HepG2 (cell line): ENCODE results near the gene NUAK1. TPM values are rescaled to one million over a fixed set of nuclear protein-coding genes. Genes with fewer than 3 reads are reported as not detected.

Experiments
- ATAC-seq: fragments of 200-7000 bp; cut with Tn5 transposase; 3 replicates; pipeline ENCODE4 v1.9.1; 2020; ENCODE audit warnings: mild to moderate bottlenecking, moderate library complexity
- BruUV-seq: library from RNA; stranded (reverse); fragments of 400-500 nt; replicated peaks from 2 replicates; lab custom pipeline; 2021; lab: Mats Ljungman, UMichigan
- CTCF ChIA-PET: fragments of 300-600 bp; formaldehyde crosslinking; extraction: SDS; loops from one replicate; lab custom pipeline; 2021; ENCODE audit warnings: low total read pairs, inconsistent platforms, low intra/inter-chr PET ratio; lab: Yijun Ruan, JAX
- POLR2A ChIA-PET: fragments of 350-600 bp; sonication (Branson Sonifier 250); formaldehyde crosslinking; loops from one replicate; lab custom pipeline; 2020; ENCODE audit warnings: antibody characterized with exemption, inconsistent platforms; lab: Yijun Ruan, JAX
- DNase-seq: peaks from one replicate; pipeline ENCODE4 v3.0.0-alpha.2; 2015; ENCODE audit warnings: low spot score
- FAIRE-seq: peaks from 3 replicates; lab custom pipeline; 2011; peaks lifted over from hg19 to GRCh38; lab: Jason Lieb, UNC
- H2AFZ ChIP-seq: one replicate; pipeline ENCODE4 v1.6.1; 2011; ENCODE audit warnings: low read length, inconsistent platforms
- H3K27ac ChIP-seq: fragments of 300-600 bp; 3 replicates; pipeline ENCODE4 v1.8.0; 2011; ENCODE audit warnings: mixed run types, mild to moderate bottlenecking, mixed read lengths, low read length, inconsistent platforms; ENCODE audit not compliant: insufficient read depth; ENCODE audit errors: extremely low read length
- H3K27me3 ChIP-seq, 2 experiments: fragments of 200-600 bp in 1 of 2; 2 replicates in 1 of 2; 3 replicates in 1 of 2; pipeline versions ENCODE4 v1.6.0 to v1.8.0; 2011; ENCODE audit warnings: low read length in 2 of 2, mild to moderate bottlenecking in 2 of 2, moderate library complexity in 2 of 2, inconsistent platforms in 1 of 2; ENCODE audit not compliant: insufficient read depth in 2 of 2, control insufficient read depth in 1 of 2
- H3K36me3 ChIP-seq, 2 experiments: fragments of 200-600 bp in 1 of 2; replicated peaks in 1 of 2; 2 replicates in 1 of 2; 3 replicates in 1 of 2; pipeline versions ENCODE4 v1.5.1 to v1.8.0; 2011; ENCODE audit warnings: low read length in 2 of 2, inconsistent platforms in 1 of 2; ENCODE audit not compliant: insufficient read depth in 2 of 2, control insufficient read depth in 1 of 2
- H3K4me1 ChIP-seq: 2 replicates; pipeline ENCODE4 v1.5.1; 2012; ENCODE audit warnings: low read length, inconsistent platforms; ENCODE audit not compliant: insufficient read depth
- H3K4me2 ChIP-seq: 2 replicates; pipeline ENCODE4 v1.6.0; 2011; ENCODE audit warnings: low read depth, low read length, inconsistent platforms
- H3K4me3 ChIP-seq, 3 experiments: fragments of 200-600 bp in 1 of 3; sonication (generic), shearing (Covaris generic) in 1 of 3; replicated peaks in 1 of 3; 2 replicates each; pipeline ENCODE4 v1.5.1; 2011 to 2016; ENCODE audit warnings: low read length in 3 of 3, inconsistent platforms in 2 of 3, low read depth in 2 of 3, mild to moderate bottlenecking in 2 of 3, control low read depth in 1 of 3, mixed read lengths in 1 of 3; ENCODE audit not compliant: insufficient read depth in 1 of 3
- H3K79me2 ChIP-seq: one replicate; pipeline ENCODE4 v1.6.1; 2011; ENCODE audit warnings: low read length, inconsistent platforms; ENCODE audit not compliant: insufficient read depth
- H3K9ac ChIP-seq: 2 replicates; pipeline ENCODE4 v1.6.0; 2011; ENCODE audit warnings: mild to moderate bottlenecking, low read depth, low read length, inconsistent platforms; ENCODE audit not compliant: insufficient read depth
- H3K9me3 ChIP-seq: 2 replicates; pipeline ENCODE4 v1.5.1; 2012; ENCODE audit warnings: mild to moderate bottlenecking, low read length
- H4K20me1 ChIP-seq: 2 replicates; pipeline ENCODE4 v1.6.0; 2011; ENCODE audit warnings: inconsistent platforms, mild to moderate bottlenecking, low read length, moderate library complexity; ENCODE audit not compliant: insufficient read depth
- BHLHE40 ChIP-seq: IDR thresholded peaks from 2 replicates; pipeline ENCODE4 v1.6.1; 2011; ENCODE audit warnings: low read length, improper control_type of control experiment
- DZIP1 ChIP-seq: sonication (generic); formaldehyde crosslinking; IDR thresholded peaks from 2 replicates; pipeline ENCODE4 v1.5.0; 2020; ENCODE audit warnings: mild to moderate bottlenecking, missing genetic modification reagents
- ELF3 ChIP-seq: IDR thresholded peaks from 2 replicates; pipeline ENCODE4 v1.6.1; 2016; ENCODE audit warnings: missing genetic modification reagents, missing compliant biosample characterization
- HDAC1 ChIP-seq: sonication (generic); formaldehyde crosslinking; IDR thresholded peaks from 2 replicates; pipeline ENCODE4 v1.5.1; 2020; ENCODE audit warnings: mild to moderate bottlenecking, missing genetic modification reagents
- HDAC2 ChIP-seq: sonication (generic); formaldehyde crosslinking; IDR thresholded peaks from 2 replicates; pipeline ENCODE4 v1.4.0; 2020; ENCODE audit warnings: missing genetic modification reagents
- KDM3A ChIP-seq: IDR thresholded peaks from 2 replicates; pipeline ENCODE4 v1.6.1; 2018; ENCODE audit warnings: low read depth, missing compliant biosample characterization
- MTA3 ChIP-seq: sonication (generic); formaldehyde crosslinking; IDR thresholded peaks from 2 replicates; pipeline ENCODE4 v1.4.0; 2020; ENCODE audit warnings: missing genetic modification reagents
- NFIB ChIP-seq: sonication (generic); formaldehyde crosslinking; IDR thresholded peaks from 2 replicates; pipeline ENCODE4 v1.9.0; 2021; ENCODE audit warnings: missing genetic modification reagents, mild to moderate bottlenecking, borderline replicate concordance
- PAF1 ChIP-seq: IDR thresholded peaks from 2 replicates; pipeline ENCODE4 v1.6.1; 2016; ENCODE audit warnings: missing genetic modification reagents, missing compliant biosample characterization
- PHF8 ChIP-seq: sonication (generic); formaldehyde crosslinking; IDR thresholded peaks from 2 replicates; pipeline ENCODE4 v1.5.0; 2020; ENCODE audit warnings: missing genetic modification reagents
- SCMH1 ChIP-seq: sonication (generic); formaldehyde crosslinking; IDR thresholded peaks from 2 replicates; pipeline ENCODE4 v1.9.0; 2021; ENCODE audit warnings: missing genetic modification reagents, mild to moderate bottlenecking, borderline replicate concordance
- SP5 ChIP-seq: IDR thresholded peaks from 2 replicates; pipeline ENCODE4 v1.6.1; 2016; ENCODE audit warnings: low read depth, borderline replicate concordance
- SPEN ChIP-seq: sonication (generic); formaldehyde crosslinking; IDR thresholded peaks from 2 replicates; pipeline ENCODE4 v1.5.1; 2020; ENCODE audit warnings: low read depth, mild to moderate bottlenecking, missing genetic modification reagents
- ZFP36 ChIP-seq: fragments of 150-350 bp; IDR thresholded peaks from 2 replicates; pipeline ENCODE4 v1.6.1; 2018; ENCODE audit warnings: borderline replicate concordance, low read length, low read depth; ENCODE audit not compliant: partially characterized antibody
- ZKSCAN8 ChIP-seq: IDR thresholded peaks from 2 replicates; pipeline ENCODE4 v1.6.1; 2016; ENCODE audit warnings: borderline replicate concordance, missing genetic modification reagents, missing compliant biosample characterization
- ZNF180 ChIP-seq: sonication (generic); formaldehyde crosslinking; IDR thresholded peaks from 2 replicates; pipeline ENCODE4 v1.4.0; 2020; ENCODE audit warnings: low read depth, missing genetic modification reagents, borderline replicate concordance
- ZNF501 ChIP-seq: sonication (generic); formaldehyde crosslinking; IDR thresholded peaks from 2 replicates; pipeline ENCODE4 v1.5.1; 2020; ENCODE audit warnings: mild to moderate bottlenecking, moderate library complexity, missing genetic modification reagents
- ZNF704 ChIP-seq: sonication (generic); formaldehyde crosslinking; IDR thresholded peaks from 2 replicates; pipeline ENCODE4 v1.8.1; 2023; ENCODE audit warnings: mild to moderate bottlenecking, inconsistent platforms, moderate library complexity, missing genetic modification reagents, borderline replicate concordance
- ZNF883 ChIP-seq: sonication (generic); formaldehyde crosslinking; IDR thresholded peaks from 2 replicates; pipeline ENCODE4 v1.5.1; 2020; ENCODE audit warnings: mild to moderate bottlenecking, missing genetic modification reagents; ENCODE audit errors: not compliant biosample characterization
- WGBS: methylation state at CpG from one replicate; pipeline ENCODE4 v1.1.6; 2017; ENCODE audit warnings: low lambda C conversion rate; 5-methylcytosine and 5-hydroxymethylcytosine counted together
- in situ Hi-C: cut with HindIII; loops from 2 replicates; pipeline ENCODE4 v1.10.0; 2017; ENCODE audit warnings: low pct_unique_long_range_greater_than_20kb; ENCODE audit not compliant: extremely low pct_ligation_motif_present
- intact Hi-C: fragments of 100-400 bp; cut with micrococcal nuclease; formaldehyde crosslinking; loops from one replicate; pipeline ENCODE4 v1.10.0; 2022; ENCODE audit not compliant: unreplicated experiment
- polyA plus RNA-seq, 8 experiments: library from polyadenylated mRNA; depleted of rRNA in 3 of 8; stranded (reverse) in 7 of 8; unstranded in 1 of 8; fragments of >200 nt; fragmentation: Illumina TruSeq in 4 of 8; extraction: Trizol in 4 of 8; gene quantifications; 2 replicates each; pipeline versions ENCODE4 v1.2.1 to v1.2.3, GENCODE V29; 2011 to 2016; ENCODE audit warnings: low read depth in 4 of 8, missing spikeins in 1 of 8, mixed read lengths in 1 of 8; ENCODE audit not compliant: insufficient read depth in 1 of 8
- total RNA-seq, 5 experiments: library from RNA; depleted of rRNA; stranded (reverse); fragments of >200 nt; fragmentation: Illumina TruSeq; extraction: Trizol; gene quantifications; 2 replicates each; pipeline ENCODE4 v1.2.3, GENCODE V29; 2016; ENCODE audit warnings: low read depth in 1 of 5
- TF ChIP-seq, protein P1 (sequence below): sonication (generic); formaldehyde crosslinking; IDR thresholded peaks from 2 replicates; pipeline ENCODE4 v1.4.0; 2020; ENCODE audit warnings: missing genetic modification reagents, borderline replicate concordance

Gene NUAK1
- total and polyA plus RNA-seq, 2 of the 13 experiments (the other 11 are each of a cell fraction or from before 2014, with no cell fraction given) = 1.7 to 1.9 TPM

- H3K27ac ChIP-seq = no peak overlapping the region
- H2AFZ ChIP-seq = no peak overlapping the region
- TF ChIP-seq ELF3 = no peak
- TF ChIP-seq DZIP1 = no peak
- no peak for TF ChIP-seq SP5 (CRISPR knock-in tag)
- no peak for TF ChIP-seq ZKSCAN8 (CRISPR knock-in tag)
- no peak for TF ChIP-seq HDAC2 (CRISPR knock-in tag)
- TF ChIP-seq HDAC1 (CRISPR knock-in tag) = no peak
- no peak for TF ChIP-seq NFIB
- TF ChIP-seq ZNF501 (CRISPR knock-in tag) = no peak
- no peak for TF ChIP-seq SCMH1 (CRISPR knock-in tag)
- TF ChIP-seq PHF8 (CRISPR knock-in tag) = no peak
- TF ChIP-seq KDM3A (CRISPR knock-in tag) = no peak
- no peak for TF ChIP-seq ZNF704 (CRISPR knock-in tag)
- TF ChIP-seq BHLHE40 = no peak
- TF ChIP-seq ZNF180 (CRISPR knock-in tag) = no peak
- TF ChIP-seq ZNF883 (CRISPR knock-in tag) = no peak
- TF ChIP-seq MTA3 (CRISPR knock-in tag) = no peak
- no peak for TF ChIP-seq SPEN (CRISPR knock-in tag)
- TF ChIP-seq, protein P1, sequence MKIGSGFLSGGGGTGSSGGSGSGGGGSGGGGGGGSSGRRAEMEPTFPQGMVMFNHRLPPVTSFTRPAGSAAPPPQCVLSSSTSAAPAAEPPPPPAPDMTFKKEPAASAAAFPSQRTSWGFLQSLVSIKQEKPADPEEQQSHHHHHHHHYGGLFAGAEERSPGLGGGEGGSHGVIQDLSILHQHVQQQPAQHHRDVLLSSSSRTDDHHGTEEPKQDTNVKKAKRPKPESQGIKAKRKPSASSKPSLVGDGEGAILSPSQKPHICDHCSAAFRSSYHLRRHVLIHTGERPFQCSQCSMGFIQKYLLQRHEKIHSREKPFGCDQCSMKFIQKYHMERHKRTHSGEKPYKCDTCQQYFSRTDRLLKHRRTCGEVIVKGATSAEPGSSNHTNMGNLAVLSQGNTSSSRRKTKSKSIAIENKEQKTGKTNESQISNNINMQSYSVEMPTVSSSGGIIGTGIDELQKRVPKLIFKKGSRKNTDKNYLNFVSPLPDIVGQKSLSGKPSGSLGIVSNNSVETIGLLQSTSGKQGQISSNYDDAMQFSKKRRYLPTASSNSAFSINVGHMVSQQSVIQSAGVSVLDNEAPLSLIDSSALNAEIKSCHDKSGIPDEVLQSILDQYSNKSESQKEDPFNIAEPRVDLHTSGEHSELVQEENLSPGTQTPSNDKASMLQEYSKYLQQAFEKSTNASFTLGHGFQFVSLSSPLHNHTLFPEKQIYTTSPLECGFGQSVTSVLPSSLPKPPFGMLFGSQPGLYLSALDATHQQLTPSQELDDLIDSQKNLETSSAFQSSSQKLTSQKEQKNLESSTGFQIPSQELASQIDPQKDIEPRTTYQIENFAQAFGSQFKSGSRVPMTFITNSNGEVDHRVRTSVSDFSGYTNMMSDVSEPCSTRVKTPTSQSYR (CRISPR knock-in tag) = no peak
- no peak for TF ChIP-seq PAF1 (CRISPR knock-in tag)
- no peak for TF ChIP-seq ZFP36
- peaks cover 9% of the 10 kb centered on the region for H3K9me3 ChIP-seq
- no peak for ATAC-seq
- in situ Hi-C loops (no loop called here), intact Hi-C loops (no loop called here)
- H3K4me2 ChIP-seq = no peak overlapping the region
- H3K27me3 ChIP-seq = no peaks in the 10 kb centered on the region; a peak in 1 of 5 replicates
- no peak overlapping the region for H3K4me3 ChIP-seq
- no peak for FAIRE-seq
- BruUV-seq = no TSS peak
- CTCF ChIA-PET = no interaction called here
- H3K9ac ChIP-seq = no peak overlapping the region
- no peaks in the 10 kb centered on the region for H3K79me2 ChIP-seq
- no peaks in the 10 kb centered on the region for H3K36me3 ChIP-seq
- no peak for DNase-seq
- 0% methylated on average over 2 of the region's 2 CpGs for WGBS
- POLR2A ChIA-PET = no interaction called here
- H3K4me1 ChIP-seq = peaks cover 19% of the 10 kb centered on the region
- no peaks in the 10 kb centered on the region for H4K20me1 ChIP-seq
Measured at GRCh38 chr12:106019144-106019543, 119.6 kb downstream of the NUAK1 start.
